DOHH2 (cell line): ENCODE data around the gene BNC2.

Experiments
- H3F3A ChIP-seq: fragments of 200-600 bp; sonication (generic), shearing (Covaris generic); 2 replicates; pipeline ENCODE4 v1.6.0; 2016; ENCODE audit warnings: antibody characterized with exemption, mild to moderate bottlenecking; ENCODE audit not compliant: control insufficient read depth, insufficient read depth
- H3K27ac ChIP-seq: fragments of 200-600 bp; sonication (generic); 2 replicates; pipeline ENCODE4 v1.5.1; 2014; ENCODE audit warnings: low read depth, mild to moderate bottlenecking, low read length, moderate library complexity
- H3K27me3 ChIP-seq: fragments of 200-600 bp; sonication (generic); 2 replicates; pipeline ENCODE4 v1.6.1; 2014; ENCODE audit warnings: mild to moderate bottlenecking, low read length, mixed read lengths; ENCODE audit not compliant: control insufficient read depth
- H3K36me3 ChIP-seq: fragments of 200-600 bp; sonication (generic); 2 replicates; pipeline ENCODE4 v1.6.1; 2014; ENCODE audit warnings: mild to moderate bottlenecking, low read length, moderate library complexity, mixed read lengths; ENCODE audit not compliant: control insufficient read depth
- H3K4me1 ChIP-seq: fragments of 200-600 bp; sonication (generic); 2 replicates; pipeline ENCODE4 v1.6.1; 2014; ENCODE audit warnings: mild to moderate bottlenecking, low read length, mixed read lengths; ENCODE audit not compliant: control insufficient read depth
- H3K4me2 ChIP-seq: fragments of 200-600 bp; sonication (generic); 2 replicates; pipeline ENCODE4 v1.6.0; 2014; ENCODE audit warnings: mild to moderate bottlenecking, low read length, moderate library complexity
- H3K4me3 ChIP-seq: fragments of 200-600 bp; sonication (generic); 2 replicates; pipeline ENCODE4 v1.5.1; 2014; ENCODE audit warnings: mild to moderate bottlenecking, low read length, mixed read lengths
- H3K79me2 ChIP-seq: fragments of 200-600 bp; sonication (generic); 2 replicates; pipeline ENCODE4 v1.6.1; 2014; ENCODE audit warnings: mild to moderate bottlenecking, low read length, mixed read lengths; ENCODE audit not compliant: control insufficient read depth
- H3K9me2 ChIP-seq: fragments of 200-600 bp; sonication (generic); replicated peaks from 2 replicates; pipeline ENCODE4 v1.6.1; 2014; ENCODE audit warnings: mild to moderate bottlenecking, low read length, mixed read lengths; ENCODE audit not compliant: control insufficient read depth
- H3K9me3 ChIP-seq: fragments of 200-600 bp; sonication (generic); 2 replicates; pipeline ENCODE4 v1.6.1; 2014; ENCODE audit warnings: antibody characterized with exemption, low read length, mixed read lengths; ENCODE audit not compliant: control insufficient read depth, insufficient read depth
- H4K20me1 ChIP-seq: fragments of 200-600 bp; sonication (generic); 2 replicates; pipeline ENCODE4 v1.6.0; 2014; ENCODE audit warnings: low read depth, mild to moderate bottlenecking, antibody characterized with exemption, low read length, moderate library complexity; ENCODE audit not compliant: control insufficient read depth, insufficient read depth
- CTCF ChIP-seq: fragments of 200-600 bp; sonication (generic); IDR thresholded peaks from one replicate; pipeline ENCODE4 v1.5.1; 2014; ENCODE audit warnings: antibody characterized with exemption, mild to moderate bottlenecking, low read depth, low read length; ENCODE audit not compliant: poor library complexity, severe bottlenecking
- EZH2phosphoT487 ChIP-seq: fragments of 200-600 bp; sonication (generic); IDR thresholded peaks from 2 replicates; pipeline ENCODE4 v1.6.1; 2017; ENCODE audit warnings: borderline replicate concordance, mild to moderate bottlenecking, antibody characterized with exemption, low read length, moderate library complexity, mixed read lengths

BNC2 gene

DNA sequence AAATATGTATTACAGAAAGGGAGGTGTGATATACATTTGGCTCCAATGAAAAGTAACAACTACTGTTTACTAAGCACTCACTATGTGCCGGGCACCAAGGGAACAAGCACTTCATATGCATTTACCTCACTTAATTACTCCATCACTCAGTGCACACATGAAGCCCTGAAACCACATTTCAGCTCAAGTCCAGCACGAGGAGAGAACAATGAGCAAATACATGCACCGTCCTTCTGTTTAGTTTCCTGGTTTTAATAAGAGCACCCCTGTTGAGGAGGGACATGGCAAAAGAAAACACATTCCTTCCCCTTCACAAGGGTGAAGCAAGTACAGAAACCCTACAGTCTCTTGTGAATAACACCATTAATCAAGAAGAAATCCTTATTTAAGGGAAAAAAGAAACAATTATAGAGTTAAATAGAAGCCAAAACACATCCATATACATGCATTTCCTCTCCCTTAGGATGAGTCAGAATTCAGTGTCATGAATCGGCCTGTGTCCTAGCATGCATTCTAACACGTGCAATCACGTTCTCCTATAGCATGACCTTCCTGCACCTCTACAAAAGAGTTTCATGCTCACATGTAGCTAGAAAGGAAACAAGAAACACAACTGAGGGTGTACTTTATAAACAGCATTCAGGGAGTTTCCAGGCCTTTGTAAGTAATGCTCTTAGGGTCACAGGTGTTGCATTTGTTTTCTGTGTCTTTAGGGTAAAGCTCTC is 411.6 kb downstream of the BNC2 start:
- no peak overlapping the region for H3K4me2 ChIP-seq
- H3K79me2 ChIP-seq, result no peaks in the 10 kb centered on the region

DNA sequence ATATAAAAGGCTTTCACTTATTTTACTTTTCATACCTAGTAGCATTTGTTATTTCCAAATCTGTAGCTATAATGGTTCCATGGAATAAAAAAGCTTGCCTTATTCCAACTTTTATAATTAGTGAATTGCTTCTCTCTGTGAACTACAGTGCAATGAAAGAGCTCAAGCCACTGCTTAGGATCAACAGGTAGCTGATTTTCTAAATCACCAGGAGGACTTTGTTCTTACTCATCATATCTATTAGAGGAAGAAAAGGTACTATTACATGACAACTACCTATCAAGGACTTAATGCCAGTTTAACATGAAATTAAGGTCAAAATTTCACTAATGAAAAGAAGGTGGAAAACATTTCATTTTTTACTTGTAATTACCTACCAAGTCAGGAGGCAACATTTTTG is 414.6 kb downstream of the BNC2 start:
- Histone ChIP-seq H3F3A (no peaks in the 10 kb centered on the region), H3K9me2 (no peaks in the 10 kb centered on the region), H3K4me1 (no peaks in the 10 kb centered on the region), H3K9me3 (no peaks in the 10 kb centered on the region), H3K36me3 (no peaks in the 10 kb centered on the region), H3K4me3 (no peak overlapping the region), H3K4me2 (no peak overlapping the region), H3K79me2 (no peaks in the 10 kb centered on the region), H3K27me3 (no peaks in the 10 kb centered on the region), H4K20me1 (no peaks in the 10 kb centered on the region), H3K27ac (no peak overlapping the region)
- no peak for TF ChIP-seq CTCF
- no peak for TF ChIP-seq EZH2phosphoT487

More for the DNA sequence above, 411.6 kb downstream of the BNC2 start:
- Histone ChIP-seq H3F3A (no peaks in the 10 kb centered on the region), H3K4me1 (no peaks in the 10 kb centered on the region), H4K20me1 (no peaks in the 10 kb centered on the region), H3K36me3 (no peaks in the 10 kb centered on the region), H3K9me2 (no peaks in the 10 kb centered on the region), H3K27me3 (no peaks in the 10 kb centered on the region), H3K27ac (no peak overlapping the region), H3K4me3 (no peak overlapping the region), H3K9me3 (no peaks in the 10 kb centered on the region)
- no peak for TF ChIP-seq CTCF
- no peak for TF ChIP-seq EZH2phosphoT487

- H3K27me3 ChIP-seq, result no peaks in the 10 kb centered on the region
- H3K79me2 ChIP-seq, result no peaks in the 10 kb centered on the region
- H3K36me3 ChIP-seq, result no peaks in the 10 kb centered on the region
- no peaks in the 10 kb centered on the region for H3F3A ChIP-seq
- H3K4me2 ChIP-seq, result no peak overlapping the region
- H3K9me3 ChIP-seq, result no peaks in the 10 kb centered on the region
- no peaks in the 10 kb centered on the region for H4K20me1 ChIP-seq
- no peaks in the 10 kb centered on the region for H3K9me2 ChIP-seq
- H3K4me1 ChIP-seq, result no peaks in the 10 kb centered on the region
- TF ChIP-seq CTCF (no peak), EZH2phosphoT487 (no peak)
- no peak overlapping the region for H3K4me3 ChIP-seq
- H3K27ac ChIP-seq, result no peak overlapping the region
These were observed 417.1 kb downstream of the BNC2 start for GRCh38 chr9:16453390-16453789.
